Islet of Langerhans (tissue), 1 donor: ENCODE results near the gene ACTA2.

Experiments used
- FAIRE-seq: peaks from one replicate; lab custom pipeline; 2011; peaks lifted over from hg19 to GRCh38; lab: Jason Lieb, UNC

ACTA2 gene

GRCh38 chr10:88892222-88892967 is 60.2 kb downstream of the ACTA2 start:
- no peak for FAIRE-seq

DNA sequence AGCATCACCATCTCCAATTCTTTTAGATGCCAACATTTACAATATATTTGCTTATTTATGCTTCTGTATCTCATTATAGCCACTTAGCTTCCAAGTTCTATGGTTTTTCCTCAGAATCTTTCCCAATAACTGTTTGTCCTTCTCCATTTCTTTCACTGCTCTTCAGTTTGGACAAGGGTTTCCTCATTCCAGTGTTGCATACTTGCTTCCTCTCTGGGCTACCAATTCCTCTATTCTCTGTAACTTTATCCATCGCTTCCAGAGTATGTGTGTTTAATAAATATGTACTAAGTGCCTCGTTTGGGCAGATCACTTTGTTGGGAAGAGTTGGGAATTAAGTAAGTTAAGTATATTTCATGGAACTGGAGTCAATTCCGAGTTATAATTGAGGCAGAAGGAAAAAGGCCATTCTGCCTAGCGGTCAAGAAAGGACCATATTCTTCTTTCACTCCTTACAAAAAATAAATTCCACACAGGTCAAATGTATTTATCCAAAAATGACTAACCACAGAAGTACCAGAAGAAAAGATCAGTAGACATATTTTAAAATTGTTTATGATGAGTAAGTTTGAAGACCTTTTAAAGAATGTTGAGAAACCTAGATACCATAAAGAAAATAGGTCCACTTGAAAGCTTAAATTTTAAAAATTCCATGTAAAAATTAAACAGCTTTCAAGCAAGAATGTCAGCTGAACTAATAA is 61.7 kb downstream of the ACTA2 start:
- no peak for FAIRE-seq

GRCh38 chr10:88889559-88890337 is 62.8 kb downstream of the ACTA2 start:
- FAIRE-seq = no peak

GRCh38 chr10:88888810-88889445 is 63.6 kb downstream of the ACTA2 start:
- peak; percentile 9 for FAIRE-seq

DNA sequence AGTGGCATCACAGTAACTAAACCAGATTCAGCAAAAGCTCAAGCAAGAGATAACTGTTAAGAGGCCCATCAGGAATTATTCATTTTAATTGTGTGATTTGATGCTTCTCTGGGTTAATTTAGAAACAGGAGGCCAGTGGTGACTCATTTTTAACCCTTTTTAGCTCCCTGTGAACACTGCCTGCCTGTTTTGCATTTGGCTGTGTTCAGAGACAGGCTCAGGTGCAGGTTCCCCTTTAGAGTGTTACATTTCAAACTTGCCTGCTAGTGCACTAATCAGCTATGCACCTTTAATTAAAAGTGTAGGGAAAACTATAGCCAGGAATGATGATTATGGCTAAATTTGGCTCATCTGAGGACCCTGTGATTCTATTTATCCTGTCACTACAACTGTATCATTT is 66.0 kb downstream of the ACTA2 start:
- FAIRE-seq = peak; percentile 24
